IMR-90 (cell line): ENCODE measurements around the gene PCDH1. TPM values are rescaled to one million over a fixed set of nuclear protein-coding genes. Genes with fewer than 3 reads are reported as not detected.

Experiments used
- ATAC-seq: fragments of 200-7000 bp; cut with Tn5 transposase; 2 replicates; pipeline ENCODE4 v1.9.1; 2020; ENCODE audit warnings: low read depth, mild to moderate bottlenecking, moderate library complexity
- BruUV-seq: library from RNA; stranded (reverse); fragments of 400-500 nt; replicated peaks from 2 replicates; lab custom pipeline; 2021; lab: Mats Ljungman, UMichigan
- CTCF ChIA-PET: fragments of 300-600 bp; formaldehyde crosslinking; extraction: SDS; loops from one replicate; lab custom pipeline; 2021; ENCODE audit warnings: antibody characterized with exemption; lab: Yijun Ruan, JAX
- POLR2A ChIA-PET: fragments of 300-600 bp; sonication (Branson Sonifier 250); formaldehyde crosslinking; loops from one replicate; lab custom pipeline; 2022; ENCODE audit warnings: antibody characterized with exemption; ENCODE audit not compliant: unreplicated experiment; lab: Charles Lee
- DNase-seq: peaks from one replicate; pipeline ENCODE4 v3.0.0; 2013
- H2AFZ ChIP-seq: replicated peaks from 2 replicates; pipeline ENCODE3; 2013; ENCODE audit warnings: low read length, mild to moderate bottlenecking; ENCODE audit not compliant: poor library complexity
- H2AK5ac ChIP-seq: 2 replicates; pipeline ENCODE4 v1.6.1; 2013; ENCODE audit warnings: low read depth, low read length, inconsistent platforms
- H2AK9ac ChIP-seq: replicated peaks from 2 replicates; pipeline ENCODE3; 2013; ENCODE audit warnings: mild to moderate bottlenecking, low read depth, low read length, moderate library complexity; ENCODE audit not compliant: poor library complexity
- H2BK120ac ChIP-seq: 2 replicates; pipeline ENCODE4 v1.6.1; 2013; ENCODE audit warnings: low read depth, low read length, inconsistent platforms
- H2BK15ac ChIP-seq: 3 replicates; pipeline ENCODE4 v1.6.1; 2013; ENCODE audit warnings: low read depth, low read length, inconsistent platforms
- H2BK20ac ChIP-seq: 2 replicates; pipeline ENCODE4 v1.6.1; 2013; ENCODE audit warnings: low read depth, mild to moderate bottlenecking, inconsistent platforms, low read length, moderate library complexity
- H2BK5ac ChIP-seq: 2 replicates; pipeline ENCODE4 v1.6.1; 2013; ENCODE audit warnings: mild to moderate bottlenecking, low read depth, low read length, inconsistent platforms; ENCODE audit not compliant: poor library complexity, severe bottlenecking
- H3K14ac ChIP-seq: replicated peaks from 2 replicates; pipeline ENCODE4 v1.6.1; 2013; ENCODE audit warnings: low read depth, low read length, inconsistent platforms
- H3K18ac ChIP-seq: 2 replicates; pipeline ENCODE4 v1.6.1; 2013; ENCODE audit warnings: low read depth, low read length, control low read depth
- H3K23ac ChIP-seq: 2 replicates; pipeline ENCODE4 v1.6.1; 2013; ENCODE audit warnings: low read depth, low read length, inconsistent platforms
- H3K27ac ChIP-seq: 2 replicates; pipeline ENCODE4 v1.5.1; 2013; ENCODE audit warnings: mild to moderate bottlenecking, control low read depth, low read length; ENCODE audit not compliant: insufficient read depth
- H3K27me3 ChIP-seq: 2 replicates; pipeline ENCODE4 v1.6.1; 2013; ENCODE audit warnings: low read length; ENCODE audit not compliant: control insufficient read depth, insufficient read depth
- H3K36me3 ChIP-seq: 2 replicates; pipeline ENCODE4 v1.6.1; 2013; ENCODE audit warnings: low read length, mixed read lengths; ENCODE audit not compliant: control insufficient read depth, insufficient read depth
- H3K4ac ChIP-seq: 2 replicates; pipeline ENCODE4 v1.6.1; 2013; ENCODE audit warnings: low read depth, low read length, inconsistent platforms
- H3K4me1 ChIP-seq: 2 replicates; pipeline ENCODE4 v1.6.1; 2013; ENCODE audit warnings: low read length, mixed read lengths; ENCODE audit not compliant: control insufficient read depth, insufficient read depth
- H3K4me2 ChIP-seq: 2 replicates; pipeline ENCODE4 v1.6.1; 2013; ENCODE audit warnings: low read depth, mild to moderate bottlenecking, control low read depth, low read length, moderate library complexity
- H3K4me3 ChIP-seq: 2 replicates; pipeline ENCODE4 v1.5.1; 2013; ENCODE audit warnings: low read depth, mild to moderate bottlenecking, control low read depth, low read length, moderate library complexity; ENCODE audit not compliant: insufficient read depth
- H3K56ac ChIP-seq: 2 replicates; pipeline ENCODE4 v1.6.1; 2013; ENCODE audit warnings: low read length, inconsistent platforms; ENCODE audit not compliant: insufficient read depth; ENCODE audit errors: extremely low read depth
- H3K79me1 ChIP-seq, 2 experiments: 2 replicates each; pipeline ENCODE4 v1.6.1; 2013; ENCODE audit warnings: low read length in 2 of 2, inconsistent platforms in 1 of 2, low read depth in 1 of 2
- H3K9ac ChIP-seq: 2 replicates; pipeline ENCODE4 v1.6.1; 2013; ENCODE audit warnings: low read depth, low read length, control low read depth
- H3K9me1 ChIP-seq: 2 replicates; pipeline ENCODE4 v1.6.1; 2013; ENCODE audit warnings: low read length, inconsistent platforms; ENCODE audit not compliant: insufficient read depth
- H3K9me3 ChIP-seq: 2 replicates; pipeline ENCODE4 v1.6.1; 2013; ENCODE audit warnings: low read length; ENCODE audit not compliant: control insufficient read depth, insufficient read depth
- H4K20me1 ChIP-seq: 2 replicates; pipeline ENCODE4 v1.6.1; 2013; ENCODE audit warnings: low read length, inconsistent platforms; ENCODE audit not compliant: insufficient read depth
- H4K5ac ChIP-seq: 2 replicates; pipeline ENCODE4 v1.6.1; 2013; ENCODE audit warnings: mild to moderate bottlenecking, low read depth, low read length, control low read depth
- H4K8ac ChIP-seq, 2 experiments: 2 replicates each; pipeline ENCODE4 v1.6.1; 2013; ENCODE audit warnings: low read depth in 2 of 2, low read length in 2 of 2, control low read depth in 1 of 2, inconsistent platforms in 1 of 2
- H4K91ac ChIP-seq: 2 replicates; pipeline ENCODE4 v1.6.1; 2013; ENCODE audit warnings: low read depth, low read length, inconsistent platforms; ENCODE audit not compliant: insufficient read depth
- BHLHE40 ChIP-seq: fragments of 150-350 bp; IDR thresholded peaks from 2 replicates; pipeline ENCODE4 v1.6.1; 2016; ENCODE audit warnings: mild to moderate bottlenecking, low read depth, low read length
- CEBPB ChIP-seq: IDR thresholded peaks from 2 replicates; pipeline ENCODE4 v1.6.1; 2012; ENCODE audit warnings: low read depth, low read length, improper control_type of control experiment
- CHD1 ChIP-seq: IDR thresholded peaks from 2 replicates; pipeline ENCODE4 v1.6.1; 2012; ENCODE audit warnings: low read depth, low read length, improper control_type of control experiment
- FOS ChIP-seq: fragments of 150-350 bp; IDR thresholded peaks from 2 replicates; pipeline ENCODE4 v1.6.1; 2016; ENCODE audit warnings: low read depth, low read length
- MAZ ChIP-seq: IDR thresholded peaks from 2 replicates; pipeline ENCODE4 v1.6.1; 2012; ENCODE audit warnings: low read depth, mild to moderate bottlenecking, low read length, improper control_type of control experiment, moderate library complexity, borderline replicate concordance
- MXI1 ChIP-seq: IDR thresholded peaks from 2 replicates; pipeline ENCODE4 v1.6.1; 2012; ENCODE audit warnings: low read depth, mild to moderate bottlenecking, low read length, moderate library complexity, borderline replicate concordance
- NFE2L2 ChIP-seq: fragments of 150-350 bp; IDR thresholded peaks from 2 replicates; pipeline ENCODE4 v1.6.1; 2016; ENCODE audit warnings: low read depth, mild to moderate bottlenecking, low read length
- POLR2A ChIP-seq: IDR thresholded peaks from 2 replicates; pipeline ENCODE4 v1.6.1; 2012; ENCODE audit warnings: mild to moderate bottlenecking, low read depth, low read length
- RFX5 ChIP-seq: IDR thresholded peaks from 2 replicates; pipeline ENCODE4 v1.8.0; 2012; ENCODE audit warnings: low read depth, mild to moderate bottlenecking, low read length, moderate library complexity
- SMC3 ChIP-seq: fragments of 150-350 bp; IDR thresholded peaks from 2 replicates; pipeline ENCODE4 v1.6.1; 2016; ENCODE audit warnings: low read depth, mild to moderate bottlenecking, antibody characterized with exemption, low read length, moderate library complexity
- USF2 ChIP-seq: fragments of 150-350 bp; IDR thresholded peaks from 2 replicates; pipeline ENCODE4 v1.6.1; 2017; ENCODE audit warnings: mild to moderate bottlenecking, antibody characterized with exemption, low read length, low read depth
- WGBS, 2 experiments: methylation state at CpG; one replicate each; pipeline versions ENCODE4 v1.1.5 to v1.1.7; 2013; ENCODE audit warnings: missing lambda C conversion rate in 2 of 2; ENCODE audit not compliant: insufficient read length in 1 of 2; ENCODE audit errors: extremely low coverage in 2 of 2; 5-methylcytosine and 5-hydroxymethylcytosine counted together
- dilution Hi-C: fragments of 300-500 bp; cut with HindIII; formaldehyde crosslinking; loops from one replicate; pipeline ENCODE4 v1.14.3; 2018; ENCODE audit warnings: low sequenced_read_pairs; ENCODE audit not compliant: unreplicated experiment
- in situ Hi-C: fragments of 300-500 bp; cut with MboI; formaldehyde crosslinking; loops from 3 replicates; pipeline ENCODE4 v1.14.3; 2019; ENCODE audit warnings: low sequenced_read_pairs, inconsistent platforms, mixed read lengths
- intact Hi-C: fragments of 100-400 bp; cut with micrococcal nuclease; formaldehyde crosslinking; loops from 2 replicates; pipeline ENCODE4 v1.10.0; 2022
- polyA plus RNA-seq, 3 experiments: library from polyadenylated mRNA; depleted of rRNA; stranded (reverse); fragments of >200 nt; gene quantifications; 2 replicates each; pipeline ENCODE4 v1.2.3, GENCODE V29; 2012; ENCODE audit warnings: low replicate concordance in 1 of 3
- total RNA-seq: library from RNA; depleted of rRNA; stranded (reverse); fragments of >200 nt; gene quantifications from 2 replicates; pipeline ENCODE4 v1.2.3, GENCODE V29; 2012

Gene PCDH1
- total and polyA plus RNA-seq, 2 of the 4 experiments (the other 2 are of a cell fraction), result 0.74 to 0.90 TPM

GRCh38 chr5:141816598-141817399 is 61.4 kb downstream of the PCDH1 start (continued):
- TF ChIP-seq BHLHE40, result no peak

GRCh38 chr5:141815796-141816180 is 62.4 kb downstream of the PCDH1 start:
- Histone ChIP-seq H3K9ac (no peak overlapping the region), H3K4me1 (no peaks in the 10 kb centered on the region), H3K79me1 (no peaks in the 10 kb centered on the region), H4K20me1 (no peaks in the 10 kb centered on the region), H2AK5ac (no peak overlapping the region), H4K8ac (no peak overlapping the region), H3K27ac (no peak overlapping the region), H2BK20ac (no peak overlapping the region), H3K23ac (no peak overlapping the region), H3K56ac (no peak overlapping the region), H3K4ac (no peak overlapping the region), H3K36me3 (no peaks in the 10 kb centered on the region), H3K9me3 (peaks cover 2% of the 10 kb centered on the region; the same call in 1 of the 2 replicates), H2BK5ac (no peak overlapping the region), H3K14ac (no peak overlapping the region), H2BK15ac (no peak overlapping the region), H2AK9ac (no peak overlapping the region), H4K91ac (no peak overlapping the region), H2BK120ac (no peak overlapping the region), H3K4me2 (no peak overlapping the region), H3K27me3 (peaks cover 49% of the 10 kb centered on the region), H3K9me1 (no peaks in the 10 kb centered on the region), H3K18ac (no peak overlapping the region), H4K5ac (no peak overlapping the region), H2AFZ (no peak overlapping the region), H3K4me3 (no peak overlapping the region)
- dilution Hi-C loops, result no loop called here
- TF ChIP-seq BHLHE40, result no peak
- no peak for TF ChIP-seq USF2
- TF ChIP-seq NFE2L2, result no peak
- TF ChIP-seq CEBPB, result no peak
- TF ChIP-seq POLR2A, result no peak
- no peak for TF ChIP-seq FOS
- no peak for TF ChIP-seq MAZ
- no peak for TF ChIP-seq RFX5
- no peak for TF ChIP-seq SMC3
- no peak for TF ChIP-seq MXI1
- TF ChIP-seq CHD1, result no peak
- POLR2A ChIA-PET, result no interaction called here
- ATAC-seq (no peak), DNase-seq (no peak)
- CTCF ChIA-PET, result no interaction called here
- WGBS, 2 experiments, result no CpG with 5 or more reads among the region's 3 CpGs
- no TSS peak for BruUV-seq
- in situ Hi-C loops, result no loop called here
- intact Hi-C loops, result no loop called here
